Upper lobe of left lung (tissue), 6 donors: ENCODE data around the gene ZFAND6. TPM values are rescaled to one million over a fixed set of nuclear protein-coding genes. Genes with fewer than 3 reads are reported as not detected.
"Not testable (repeated sequence)": the region's sequence is repeated elsewhere in the genome, so short reads cannot be mapped to it uniquely, and the experiment has no call there.

ENCODE experiments used
- ATAC-seq, 2 donors: fragments of 200-7000 bp; cut with Tn5 transposase; one replicate each; pipeline ENCODE4 v1.9.1; 2022; ENCODE audit warnings: mild to moderate bottlenecking in 2 of 2, moderate library complexity in 2 of 2; ENCODE audit not compliant: low FRiP score in 2 of 2
- DNase-seq, 2 donors: peaks; one replicate each; pipeline ENCODE4 v3.0.0-alpha.2; 2019 to 2020
- H3K27ac ChIP-seq, 4 donors: fragments of 200-600 bp; sonication (generic); one replicate each; pipeline ENCODE4 v1.5.1; 2016 to 2019
- H3K27me3 ChIP-seq, 4 donors: fragments of 200-600 bp; sonication (generic); one replicate each; pipeline ENCODE4 v1.5.1; 2017 to 2019
- H3K36me3 ChIP-seq, 4 donors: fragments of 200-600 bp; sonication (generic); one replicate each; pipeline ENCODE4 v1.5.1; 2016 to 2019
- H3K4me1 ChIP-seq, 4 donors: fragments of 200-600 bp; sonication (generic); one replicate each; pipeline ENCODE4 v1.5.1; 2018 to 2019
- H3K4me3 ChIP-seq, 4 donors: fragments of 200-600 bp; sonication (generic); one replicate each; pipeline ENCODE4 v1.5.1; 2017 to 2019; ENCODE audit warnings: mild to moderate bottlenecking in 2 of 4, moderate library complexity in 1 of 4
- H3K9me3 ChIP-seq, 4 donors: fragments of 200-600 bp; sonication (generic); one replicate each; pipeline ENCODE4 v1.5.1; 2018 to 2019
- EP300 ChIP-seq, 4 donors: sonication (generic); formaldehyde crosslinking; IDR thresholded peaks; one replicate each; pipeline ENCODE4 v1.5.1; 2017; ENCODE audit warnings: antibody characterized with exemption in 4 of 4, control low read depth in 2 of 4
- POLR2A ChIP-seq, 4 donors: fragments of 450-650 bp; IDR thresholded peaks; one replicate each; pipeline ENCODE4 v1.5.1; 2016 to 2017; ENCODE audit warnings: antibody characterized with exemption in 4 of 4, mild to moderate bottlenecking in 2 of 4
- POLR2AphosphoS5 ChIP-seq, 2 donors: sonication (generic); formaldehyde crosslinking; IDR thresholded peaks; one replicate each; pipeline ENCODE4 v1.5.1; 2017; ENCODE audit warnings: antibody characterized with exemption in 2 of 2
- whole genome bisulfite sequencing, 2 donors: methylation state at CpG; one replicate each; pipeline ENCODE4 v1.1.5; 2017 to 2018; 5-methylcytosine and 5-hydroxymethylcytosine counted together
- total RNA-seq, 6 donors: library from RNA; depleted of rRNA in 4 of 6; stranded (reverse); fragments of >200 nt in 4 of 6; gene quantifications; one replicate each; pipeline versions ENCODE4 v1.1.0 to v1.2.1, GENCODE V29; 2016 to 2021
- TF ChIP-seq, protein P1 (sequence below), 6 experiments: fragments of 450-650 bp in 4 of 6; fragments of 200-600 bp in 2 of 6; sonication (generic) in 2 of 6; IDR thresholded peaks; one replicate each; pipeline ENCODE4 v1.5.1; 2016 to 2019; ENCODE audit warnings: antibody characterized with exemption in 6 of 6
- donor health status: DM: no; HTN: no; CAD: no; lungs with moderate emphysema.
- donor health status: DM: no; HTN: yes; CAD: no; lungs with severe emphysema.

The ZFAND6 gene
- 100 to 1,000 TPM in 2 of 6 donors, 10 to 100 TPM in 4; 36.7 to 151 (median 70.5) TPM for total RNA-seq

DNA sequence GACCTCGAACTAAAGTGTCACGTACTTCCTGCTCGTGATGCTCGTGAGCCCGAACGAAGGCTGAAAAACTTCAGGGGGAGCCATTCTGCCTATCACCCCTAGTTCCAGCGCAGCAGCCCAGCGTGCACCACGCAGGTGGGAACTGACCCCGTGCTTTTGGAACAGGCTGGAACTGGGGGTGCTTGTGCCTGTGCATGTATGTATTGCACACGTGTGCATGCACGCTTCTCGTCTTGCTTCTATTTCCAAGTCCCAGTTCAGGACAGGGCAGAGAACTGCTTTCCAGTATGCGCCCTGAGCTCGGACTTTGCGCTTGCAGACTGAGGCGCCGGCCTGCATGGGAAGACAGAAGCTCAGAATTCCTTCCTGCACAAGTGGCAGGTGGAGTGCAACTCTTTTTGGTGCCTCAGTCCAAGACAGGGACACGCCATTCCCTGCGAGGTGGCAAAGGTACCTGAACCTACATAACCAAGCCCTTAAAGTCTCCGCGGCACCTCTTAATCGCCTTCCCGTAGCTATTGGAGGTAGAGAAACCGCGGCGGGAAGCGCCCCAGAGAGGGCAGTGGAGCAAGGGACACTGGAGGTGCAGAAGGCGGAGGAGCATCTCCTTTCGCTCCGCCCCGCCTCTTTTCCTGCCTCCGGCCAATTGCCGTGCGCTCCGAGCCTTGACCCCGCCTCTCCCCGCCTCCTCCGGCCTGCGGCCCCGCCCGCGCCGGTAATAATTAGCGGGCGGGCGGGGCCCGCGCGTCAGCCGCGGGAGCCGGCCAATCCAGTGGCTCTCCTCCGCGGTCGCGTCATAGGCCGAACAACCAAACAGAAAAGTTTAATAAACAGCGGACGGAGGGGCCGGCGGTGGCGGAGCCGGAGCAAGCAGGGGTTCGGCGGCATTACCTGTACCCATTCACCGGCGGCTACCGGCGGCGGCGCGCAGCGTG is at the start of gene ZFAND6:
Gene ZFAND6 (plus strand): TSS at position 826 of the 935 bp plus-strand sequence. CDS start 60,669 bp downstream, outside the sequence.
- DNase-seq (peak; percentile 96 to 98), ATAC-seq (peak; percentile 98)
- H3K4me3 ChIP-seq = peak within 1 kb of the TSS; percentile 76 to 86 (median 81)
- H3K27me3 ChIP-seq = no peaks in the 10 kb centered on the region
- peak within 1 kb of the TSS; percentile 88 to 97 (median 96) for H3K27ac ChIP-seq
- no peaks in the 10 kb centered on the region for H3K36me3 ChIP-seq
- TF ChIP-seq, protein P1, sequence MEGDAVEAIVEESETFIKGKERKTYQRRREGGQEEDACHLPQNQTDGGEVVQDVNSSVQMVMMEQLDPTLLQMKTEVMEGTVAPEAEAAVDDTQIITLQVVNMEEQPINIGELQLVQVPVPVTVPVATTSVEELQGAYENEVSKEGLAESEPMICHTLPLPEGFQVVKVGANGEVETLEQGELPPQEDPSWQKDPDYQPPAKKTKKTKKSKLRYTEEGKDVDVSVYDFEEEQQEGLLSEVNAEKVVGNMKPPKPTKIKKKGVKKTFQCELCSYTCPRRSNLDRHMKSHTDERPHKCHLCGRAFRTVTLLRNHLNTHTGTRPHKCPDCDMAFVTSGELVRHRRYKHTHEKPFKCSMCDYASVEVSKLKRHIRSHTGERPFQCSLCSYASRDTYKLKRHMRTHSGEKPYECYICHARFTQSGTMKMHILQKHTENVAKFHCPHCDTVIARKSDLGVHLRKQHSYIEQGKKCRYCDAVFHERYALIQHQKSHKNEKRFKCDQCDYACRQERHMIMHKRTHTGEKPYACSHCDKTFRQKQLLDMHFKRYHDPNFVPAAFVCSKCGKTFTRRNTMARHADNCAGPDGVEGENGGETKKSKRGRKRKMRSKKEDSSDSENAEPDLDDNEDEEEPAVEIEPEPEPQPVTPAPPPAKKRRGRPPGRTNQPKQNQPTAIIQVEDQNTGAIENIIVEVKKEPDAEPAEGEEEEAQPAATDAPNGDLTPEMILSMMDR (IDR thresholded peaks at IDR 0.05) = peak in 2 of 6 experiments; percentile 13 to 15
- TF ChIP-seq POLR2A (IDR thresholded peaks at IDR 0.05) = peak in 3 of 4 donors; percentile 81 to 95 (median 82)
- TF ChIP-seq EP300 (IDR thresholded peaks at IDR 0.05) = no peak
- peak; percentile 61 to 83 for TF ChIP-seq POLR2AphosphoS5 (IDR thresholded peaks at IDR 0.05)
- no peaks in the 10 kb centered on the region for H3K9me3 ChIP-seq
- 0 to 1% methylated on average over 19 to 57 of the region's 74 CpGs for WGBS, 2 donors
- H3K4me1 ChIP-seq = peaks cover 18 to 31% (median 25%) of the 10 kb centered on the region in 4 donors

DNA sequence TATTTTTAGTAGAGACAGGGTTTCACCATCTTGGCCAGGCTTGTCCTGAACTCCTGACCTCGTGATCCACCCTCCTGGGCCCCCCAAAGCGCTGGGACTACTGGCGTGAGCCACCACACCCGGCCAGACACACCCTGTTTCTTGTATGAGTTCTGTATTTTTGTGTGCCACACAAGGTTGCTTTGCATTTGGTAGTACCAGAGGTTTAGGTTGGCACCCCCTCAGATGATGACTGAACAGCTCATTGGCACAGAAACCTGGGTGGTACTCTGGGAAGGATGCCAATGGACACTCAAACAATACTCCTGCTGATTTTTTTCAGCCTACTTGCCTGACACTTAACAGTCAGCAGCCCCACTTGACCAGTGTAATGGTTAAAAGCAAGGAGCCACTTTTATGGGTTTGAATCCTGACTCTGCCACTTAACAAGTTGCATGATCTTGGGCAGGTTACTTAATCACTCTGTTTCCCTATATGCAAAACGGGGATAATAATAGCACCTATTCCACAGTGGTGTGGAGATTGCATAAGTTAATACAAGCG is 49.3 kb upstream of the ZFAND6 start:
- peak overlapping the region in 1 of 4 donors; percentile 46 for H3K27ac ChIP-seq
- H3K9me3 ChIP-seq = no peaks in the 10 kb centered on the region
- H3K4me3 ChIP-seq = no peak overlapping the region
- no peaks in the 10 kb centered on the region for H3K27me3 ChIP-seq
- H3K4me1 ChIP-seq = peaks cover 0 to 3% (median 0%) of the 10 kb centered on the region in 4 donors
- ATAC-seq = peak in 1 of 2 donors; percentile 59
- peak in 1 of 2 donors; percentile 54 for DNase-seq
- H3K36me3 ChIP-seq = no peaks in the 10 kb centered on the region
- TF ChIP-seq POLR2A (IDR thresholded peaks at IDR 0.05) = no peak
- peak in 1 of 4 donors; percentile 64 for TF ChIP-seq EP300 (IDR thresholded peaks at IDR 0.05)
- TF ChIP-seq POLR2AphosphoS5 (IDR thresholded peaks at IDR 0.05) = no peak
- TF ChIP-seq, protein P1 (IDR thresholded peaks at IDR 0.05) = no peak
- WGBS, 2 donors = 49 to 69% methylated on average over 6 of the region's 6 CpGs

DNA sequence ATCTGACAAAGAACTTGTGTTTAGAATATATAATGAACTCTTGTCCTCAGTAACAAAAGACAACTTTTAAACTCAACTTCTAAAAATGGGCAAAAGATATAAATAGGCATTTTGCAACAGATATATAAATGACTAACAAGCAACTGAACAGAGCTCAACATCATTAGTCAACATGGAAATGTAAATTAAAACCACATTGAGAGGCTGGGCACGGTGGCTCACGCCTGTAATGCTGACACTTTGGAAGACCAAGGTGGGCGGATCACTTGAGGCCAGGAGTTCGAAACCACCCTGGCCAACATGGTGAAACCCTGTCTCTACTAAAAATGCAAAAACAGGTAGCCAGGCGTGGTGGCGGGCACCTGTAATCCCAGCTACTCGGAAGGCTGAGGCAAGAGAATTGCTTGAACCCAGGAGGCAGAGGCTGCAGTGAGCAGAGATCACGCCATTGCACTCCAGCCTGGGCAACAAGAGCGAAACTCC is 48.4 kb upstream of the ZFAND6 start:
- not testable (repeated sequence) for ATAC-seq, DNase-seq, H3K9me3 ChIP-seq, H3K4me1 ChIP-seq, H3K4me3 ChIP-seq, H3K27ac ChIP-seq, H3K36me3 ChIP-seq, H3K27me3 ChIP-seq
- 76 to 77% methylated on average over 9 of the region's 9 CpGs for WGBS, 2 donors

DNA sequence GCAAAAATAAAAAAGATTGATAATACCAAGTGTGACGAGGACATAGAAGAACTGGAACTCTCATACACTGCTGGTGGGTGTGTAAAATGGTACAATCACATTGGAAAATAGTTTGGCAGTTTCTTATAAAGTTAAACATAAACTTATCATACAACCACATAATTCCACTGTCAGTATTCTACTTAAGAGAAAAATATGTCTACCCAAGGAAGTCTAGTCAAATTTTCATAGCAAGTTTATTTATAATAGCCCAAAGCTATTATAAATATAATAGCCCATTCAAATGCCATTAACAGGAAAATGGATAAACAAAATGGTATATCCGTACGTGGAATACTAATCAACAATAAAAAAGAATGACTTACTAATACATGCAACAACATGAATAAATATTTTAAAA is 47.9 kb upstream of the ZFAND6 start:
- Histone ChIP-seq H3K27me3 (no peaks in the 10 kb centered on the region), H3K4me3 (no peak overlapping the region), H3K4me1 (peaks cover 0 to 3% (median 0%) of the 10 kb centered on the region in 4 donors), H3K36me3 (no peaks in the 10 kb centered on the region), H3K27ac (no peak overlapping the region), H3K9me3 (no peaks in the 10 kb centered on the region)
- TF ChIP-seq, protein P1 (IDR thresholded peaks at IDR 0.05) = no peak
- no peak for TF ChIP-seq EP300 (IDR thresholded peaks at IDR 0.05)
- no peak for TF ChIP-seq POLR2AphosphoS5 (IDR thresholded peaks at IDR 0.05)
- TF ChIP-seq POLR2A (IDR thresholded peaks at IDR 0.05) = no peak
- no peak for ATAC-seq
- no peak for DNase-seq
- WGBS, 2 donors = 56 to 66% methylated on average over 3 of the region's 3 CpGs

DNA sequence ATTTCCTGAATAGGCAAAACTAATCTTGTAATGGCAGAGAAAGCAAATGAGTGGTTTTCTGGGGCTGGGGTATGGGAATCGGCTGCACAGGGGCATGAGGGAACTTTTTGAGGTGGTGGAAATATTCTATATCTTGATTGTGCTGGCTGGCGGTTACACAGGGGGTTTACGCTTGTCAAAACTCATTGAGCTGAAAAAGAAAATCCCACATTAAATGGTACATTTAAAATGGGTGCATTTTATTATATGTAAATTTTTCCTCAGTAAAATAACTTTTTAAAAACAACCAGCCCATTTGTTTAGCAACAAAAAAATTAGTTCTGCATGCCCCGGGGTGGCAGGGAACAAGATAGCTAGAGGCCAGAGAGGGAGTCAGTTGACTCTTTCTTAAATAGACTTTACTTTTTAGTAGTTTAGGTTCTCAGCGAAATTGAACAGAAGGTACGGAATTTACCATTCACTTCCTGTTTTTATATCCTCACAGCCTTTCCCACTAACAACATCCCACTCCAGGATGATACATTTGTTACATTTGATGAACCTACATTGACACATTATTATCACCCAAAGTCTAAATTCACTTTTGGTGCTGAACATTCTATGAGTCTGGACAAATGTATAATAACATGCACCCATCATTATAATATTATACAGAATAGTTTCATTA is 47.3 kb upstream of the ZFAND6 start:
- Histone ChIP-seq H3K4me3 (no peak overlapping the region), H3K27ac (no peak overlapping the region), H3K4me1 (peaks cover 0 to 3% (median 0%) of the 10 kb centered on the region in 4 donors), H3K9me3 (no peaks in the 10 kb centered on the region), H3K36me3 (no peaks in the 10 kb centered on the region), H3K27me3 (no peaks in the 10 kb centered on the region)
- ATAC-seq (no peak), DNase-seq (no peak)
- 75 to 77% methylated on average over 6 of the region's 6 CpGs for WGBS, 2 donors
- TF ChIP-seq POLR2AphosphoS5 (IDR thresholded peaks at IDR 0.05) (no peak), EP300 (IDR thresholded peaks at IDR 0.05) (no peak), POLR2A (IDR thresholded peaks at IDR 0.05) (no peak)
- TF ChIP-seq, protein P1 (IDR thresholded peaks at IDR 0.05) = no peak

DNA sequence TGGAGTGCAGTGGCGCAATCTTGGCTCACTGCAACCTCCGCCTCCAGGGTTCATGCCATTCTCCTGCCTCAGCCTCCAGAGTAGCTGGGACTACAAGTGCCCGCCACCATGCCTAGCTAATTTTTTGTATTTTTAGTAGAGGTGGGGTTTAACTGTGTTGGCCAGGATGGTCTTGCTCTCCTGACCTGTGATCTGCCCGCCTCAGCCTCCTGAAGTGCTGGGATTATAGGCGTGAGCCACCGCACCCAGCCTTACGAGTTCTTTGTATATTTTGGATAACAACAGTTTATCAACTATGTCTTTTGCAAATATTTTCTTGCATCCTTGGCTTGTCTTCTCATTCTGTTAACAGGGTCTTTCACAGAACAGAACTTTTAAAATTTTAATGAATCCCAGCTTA is 45.3 kb upstream of the ZFAND6 start:
- not testable (repeated sequence) for H3K27me3 ChIP-seq, H3K4me3 ChIP-seq, H3K4me1 ChIP-seq, H3K9me3 ChIP-seq, DNase-seq, ATAC-seq, H3K27ac ChIP-seq, H3K36me3 ChIP-seq
- WGBS, 2 donors = 96% methylated on average over 7 of the region's 7 CpGs
